Kidney (tissue), 22 donors: ENCODE measurements around the gene ARFRP1. TPM values are rescaled to one million over a fixed set of nuclear protein-coding genes. Genes with fewer than 3 reads are reported as not detected.

Experiments
- DNase-seq, 5 donors: peaks; one replicate each; pipeline ENCODE4 v3.0.0-alpha.2; 2013 to 2020
- FAIRE-seq: peaks from 2 replicates; lab custom pipeline; 2012; peaks lifted over from hg19 to GRCh38; lab: Jason Lieb, UNC
- H3K27ac ChIP-seq, 2 donors: one replicate each; pipeline ENCODE4 v1.7.0; 2013; ENCODE audit warnings: low read depth in 2 of 2, low read length in 2 of 2, inconsistent platforms in 1 of 2
- H3K27me3 ChIP-seq: one replicate; pipeline ENCODE4 v1.7.1; 2013; ENCODE audit warnings: low read length, inconsistent platforms; ENCODE audit not compliant: control insufficient read depth, insufficient read depth
- H3K36me3 ChIP-seq, 3 donors: one replicate each; pipeline versions ENCODE4 v1.7.0 to v1.7.1; 2013; ENCODE audit warnings: low read length in 3 of 3, control low read depth in 1 of 3, inconsistent platforms in 1 of 3; ENCODE audit not compliant: insufficient read depth in 3 of 3, control insufficient read depth in 2 of 3
- H3K4me1 ChIP-seq, 3 donors: one replicate each; pipeline versions ENCODE4 v1.7.0 to v1.7.1; 2013; ENCODE audit warnings: low read length in 3 of 3, inconsistent platforms in 1 of 3, low read depth in 1 of 3; ENCODE audit not compliant: control insufficient read depth in 2 of 3, insufficient read depth in 2 of 3
- H3K4me3 ChIP-seq, 3 donors: one replicate each; pipeline versions ENCODE4 v1.7.0 to v1.8.1; 2013; ENCODE audit warnings: low read length in 3 of 3, control low read depth in 1 of 3, inconsistent platforms in 1 of 3
- H3K9ac ChIP-seq, 3 donors: one replicate each; pipeline versions ENCODE4 v1.7.0 to v1.7.1; 2013; ENCODE audit warnings: low read length in 3 of 3, control low read depth in 1 of 3, inconsistent platforms in 1 of 3
- H3K9me3 ChIP-seq, 3 donors: one replicate each; pipeline versions ENCODE4 v1.7.0 to v1.7.1; 2013; ENCODE audit warnings: low read length in 3 of 3, control low read depth in 1 of 3, inconsistent platforms in 1 of 3; ENCODE audit not compliant: control insufficient read depth in 2 of 3, insufficient read depth in 1 of 3
- intact Hi-C: fragments of 100-400 bp; cut with DNase I; formaldehyde crosslinking; loops from one replicate; pipeline ENCODE4 v1.11.1; 2022
- long read RNA-seq, 10 donors: library from polyadenylated mRNA in 1 of 10; unstranded in 1 of 10; transcript quantifications; one replicate each; pipeline ENCODE4 v2.0.0 and lab custom pipeline, GENCODE V29; 2021 to 2026
- polyA plus RNA-seq: library from polyadenylated mRNA; stranded (reverse); fragments of 350-450 nt; fragmentation: Illumina TruSeq; extraction: RNeasy Lipid Tissue Mini Kit (QIAGEN cat#74804); gene quantifications from one replicate; pipeline ENCODE4 v1.2.3, GENCODE V29; 2014; ENCODE audit warnings: low read depth, low replicate concordance; ENCODE audit not compliant: insufficient read depth
- total RNA-seq: library from RNA; stranded (reverse); fragmentation: NEBNext Ultra II Directional; extraction: Animal tissue kit (Norgen Biotek cat#: 25700); gene quantifications from one replicate; pipeline ENCODE4 v1.2.1, GENCODE V29; 2021
- TF ChIP-seq, protein P1 (sequence below): IDR thresholded peaks from 3 replicates; pipeline ENCODE4 v1.5.1; 2012; ENCODE audit warnings: mild to moderate bottlenecking, moderate library complexity, borderline replicate concordance; ENCODE audit not compliant: insufficient read depth; ENCODE audit errors: extremely low read depth
- donor health status: control.
- donor health status: control.
- donor health status: control.
- donor health status: control.
- donor health status: control.
- donor health status: DM: yes; HTN: yes; CAD: no.
- donor health status: Normal renal cell carcinoma (clear cell type).

ARFRP1 gene, protein sequence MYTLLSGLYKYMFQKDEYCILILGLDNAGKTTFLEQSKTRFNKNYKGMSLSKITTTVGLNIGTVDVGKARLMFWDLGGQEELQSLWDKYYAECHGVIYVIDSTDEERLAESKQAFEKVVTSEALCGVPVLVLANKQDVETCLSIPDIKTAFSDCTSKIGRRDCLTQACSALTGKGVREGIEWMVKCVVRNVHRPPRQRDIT
- total RNA-seq (71.2 TPM), polyA plus RNA-seq (60.6 TPM)
- long read RNA-seq, donor 1, partial matches to known transcripts, result 0 of 6 reads
- long read RNA-seq, donor 1, other reads (novel, unspliced or antisense), result 0 of 6 reads
- long read RNA-seq, donor 2, partial matches to known transcripts, result 0 of 6 reads
- long read RNA-seq, donor 2, other reads (novel, unspliced or antisense), result 0 of 6 reads
- long read RNA-seq, donor 3, transcript ARFRP1-214 (8 exons, 2,559 nt), result major isoform, 7 of 191 reads
- long read RNA-seq, donor 3, partial matches to known transcripts, result 151 of 191 reads
- long read RNA-seq, donor 3, other reads (novel, unspliced or antisense), result 29 of 191 reads
- long read RNA-seq, donor 4, transcript ARFRP1-214 (8 exons, 2,559 nt), result major isoform, 7 of 227 reads
- long read RNA-seq, donor 4, partial matches to known transcripts, result 201 of 227 reads
- long read RNA-seq, donor 4, other reads (novel, unspliced or antisense), result 15 of 227 reads
- long read RNA-seq, donor 5, partial matches to known transcripts, result 0 of 1 reads
- long read RNA-seq, donor 5, other reads (novel, unspliced or antisense), result 0 of 1 reads
- long read RNA-seq, donor 6, transcript ARFRP1-214 (8 exons, 2,559 nt), result major isoform, 8 of 63 reads
- long read RNA-seq, donor 6, partial matches to known transcripts, result 45 of 63 reads
- long read RNA-seq, donor 6, other reads (novel, unspliced or antisense), result 7 of 63 reads
- long read RNA-seq, donor 7, transcript ARFRP1-207 (7 exons, 1,698 nt), result minor isoform, 6 of 95 reads
- long read RNA-seq, donor 7, transcript ARFRP1-214 (8 exons, 2,559 nt), result major isoform, 18 of 95 reads
- long read RNA-seq, donor 7, partial matches to known transcripts, result 16 of 95 reads
- long read RNA-seq, donor 7, other reads (novel, unspliced or antisense), result 47 of 95 reads
- long read RNA-seq, donor 8, transcript ARFRP1-214 (8 exons, 2,559 nt), result major isoform, 6 of 17 reads
- long read RNA-seq, donor 8, partial matches to known transcripts, result 0 of 17 reads
- long read RNA-seq, donor 8, other reads (novel, unspliced or antisense), result 5 of 17 reads
- long read RNA-seq, donor 9, partial matches to known transcripts, result 0 of 2 reads
- long read RNA-seq, donor 9, other reads (novel, unspliced or antisense), result 0 of 2 reads
- long read RNA-seq, donor 10, transcript ARFRP1-214 (8 exons, 2,559 nt), result major isoform, 5 of 6 reads
- long read RNA-seq, donor 10, partial matches to known transcripts, result 0 of 6 reads
- long read RNA-seq, donor 10, other reads (novel, unspliced or antisense), result 0 of 6 reads

DNA sequence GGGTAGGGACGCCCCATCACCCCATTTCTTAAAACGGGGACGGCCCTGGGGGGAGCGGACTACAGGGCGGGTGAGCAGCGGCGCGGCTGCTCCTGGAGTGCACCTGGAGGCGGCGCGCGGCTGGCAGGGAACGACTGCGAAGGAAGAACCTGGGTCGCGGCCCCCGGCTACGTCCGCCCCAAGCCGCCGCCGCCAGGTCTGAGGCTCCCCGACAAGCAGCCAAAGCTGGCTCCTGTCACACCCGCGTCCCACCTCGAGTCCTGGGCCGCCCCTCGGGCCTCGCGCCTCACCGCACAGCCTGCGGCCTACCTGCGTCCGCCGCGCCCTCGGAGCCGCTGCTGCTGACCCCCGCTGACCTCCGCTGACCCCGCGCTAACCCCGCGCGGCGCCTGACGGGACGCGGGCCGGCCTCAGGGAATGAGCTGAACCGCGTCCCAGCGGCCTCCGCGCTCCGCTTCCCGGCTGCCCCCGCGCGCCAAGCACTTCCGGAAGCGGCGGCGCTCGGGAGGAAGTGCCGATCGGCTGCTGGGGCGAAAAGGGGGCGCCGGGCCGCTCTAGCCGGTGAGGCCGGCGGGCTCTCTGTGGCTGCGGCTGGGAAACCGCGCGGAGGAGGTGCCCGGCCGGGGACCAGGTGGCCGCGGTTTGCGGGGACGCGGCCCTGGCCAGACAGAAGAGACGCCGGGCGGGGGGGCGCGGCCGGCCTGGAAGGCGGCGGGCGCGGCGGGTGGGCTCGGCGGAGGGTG is at the start of gene ARFRP1, which contains the start of gene ZGPAT:
Gene ARFRP1, minus strand, starts transcription at position 419 of the 743 bp plus-strand sequence. CDS start 885 bp downstream, outside the sequence.
Gene ZGPAT, plus strand, starts transcription at position 482 of the 743 bp plus-strand sequence. CDS start 542 bp downstream, outside the sequence.
- peak within 1 kb of the TSS; percentile 71 to 83 for H3K27ac ChIP-seq
- intact Hi-C loops, result no loop called here
- H3K9me3 ChIP-seq, result no peaks in the 10 kb centered on the region
- peaks cover 4 to 47% (median 12%) of the 10 kb centered on the region in 3 donors for H3K36me3 ChIP-seq
- peak within 1 kb of the TSS; percentile 18 to 84 (median 51) for H3K9ac ChIP-seq
- H3K4me1 ChIP-seq, result peaks cover 0 to 17% (median 6%) of the 10 kb centered on the region in 3 donors
- DNase-seq (peak; percentile 84 to 97 (median 92)), FAIRE-seq (no peak)
- H3K27me3 ChIP-seq, result no peaks in the 10 kb centered on the region
- peak within 1 kb of the TSS; percentile 66 to 76 (median 67) for H3K4me3 ChIP-seq
- TF ChIP-seq, protein P1, sequence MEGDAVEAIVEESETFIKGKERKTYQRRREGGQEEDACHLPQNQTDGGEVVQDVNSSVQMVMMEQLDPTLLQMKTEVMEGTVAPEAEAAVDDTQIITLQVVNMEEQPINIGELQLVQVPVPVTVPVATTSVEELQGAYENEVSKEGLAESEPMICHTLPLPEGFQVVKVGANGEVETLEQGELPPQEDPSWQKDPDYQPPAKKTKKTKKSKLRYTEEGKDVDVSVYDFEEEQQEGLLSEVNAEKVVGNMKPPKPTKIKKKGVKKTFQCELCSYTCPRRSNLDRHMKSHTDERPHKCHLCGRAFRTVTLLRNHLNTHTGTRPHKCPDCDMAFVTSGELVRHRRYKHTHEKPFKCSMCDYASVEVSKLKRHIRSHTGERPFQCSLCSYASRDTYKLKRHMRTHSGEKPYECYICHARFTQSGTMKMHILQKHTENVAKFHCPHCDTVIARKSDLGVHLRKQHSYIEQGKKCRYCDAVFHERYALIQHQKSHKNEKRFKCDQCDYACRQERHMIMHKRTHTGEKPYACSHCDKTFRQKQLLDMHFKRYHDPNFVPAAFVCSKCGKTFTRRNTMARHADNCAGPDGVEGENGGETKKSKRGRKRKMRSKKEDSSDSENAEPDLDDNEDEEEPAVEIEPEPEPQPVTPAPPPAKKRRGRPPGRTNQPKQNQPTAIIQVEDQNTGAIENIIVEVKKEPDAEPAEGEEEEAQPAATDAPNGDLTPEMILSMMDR, result no peak

GRCh38 chr20:63756648-63756991 is 48.8 kb upstream of the ARFRP1 start:
- Histone ChIP-seq H3K4me1 (peaks cover 0 to 3% (median 3%) of the 10 kb centered on the region in 3 donors), H3K27ac (no peak overlapping the region), H3K36me3 (no peaks in the 10 kb centered on the region), H3K4me3 (no peak overlapping the region), H3K27me3 (no peaks in the 10 kb centered on the region), H3K9me3 (no peaks in the 10 kb centered on the region), H3K9ac (no peak overlapping the region)
- DNase-seq (no peak), FAIRE-seq (no peak)
- TF ChIP-seq, protein P1, result no peak
- intact Hi-C loops, result no loop called here
